Endothelial cell of hepatic sinusoid (primary cell): ENCODE results near the gene ADK.
"Not testable (repeated sequence)": the region's sequence is repeated elsewhere in the genome, so short reads cannot be mapped to it uniquely, and the experiment has no call there.

Experiments
- in situ Hi-C: cut with HindIII; loops from 2 replicates; pipeline ENCODE4 v1.10.0; 2017; ENCODE audit warnings: low sequenced_read_pairs

The ADK gene

DNA sequence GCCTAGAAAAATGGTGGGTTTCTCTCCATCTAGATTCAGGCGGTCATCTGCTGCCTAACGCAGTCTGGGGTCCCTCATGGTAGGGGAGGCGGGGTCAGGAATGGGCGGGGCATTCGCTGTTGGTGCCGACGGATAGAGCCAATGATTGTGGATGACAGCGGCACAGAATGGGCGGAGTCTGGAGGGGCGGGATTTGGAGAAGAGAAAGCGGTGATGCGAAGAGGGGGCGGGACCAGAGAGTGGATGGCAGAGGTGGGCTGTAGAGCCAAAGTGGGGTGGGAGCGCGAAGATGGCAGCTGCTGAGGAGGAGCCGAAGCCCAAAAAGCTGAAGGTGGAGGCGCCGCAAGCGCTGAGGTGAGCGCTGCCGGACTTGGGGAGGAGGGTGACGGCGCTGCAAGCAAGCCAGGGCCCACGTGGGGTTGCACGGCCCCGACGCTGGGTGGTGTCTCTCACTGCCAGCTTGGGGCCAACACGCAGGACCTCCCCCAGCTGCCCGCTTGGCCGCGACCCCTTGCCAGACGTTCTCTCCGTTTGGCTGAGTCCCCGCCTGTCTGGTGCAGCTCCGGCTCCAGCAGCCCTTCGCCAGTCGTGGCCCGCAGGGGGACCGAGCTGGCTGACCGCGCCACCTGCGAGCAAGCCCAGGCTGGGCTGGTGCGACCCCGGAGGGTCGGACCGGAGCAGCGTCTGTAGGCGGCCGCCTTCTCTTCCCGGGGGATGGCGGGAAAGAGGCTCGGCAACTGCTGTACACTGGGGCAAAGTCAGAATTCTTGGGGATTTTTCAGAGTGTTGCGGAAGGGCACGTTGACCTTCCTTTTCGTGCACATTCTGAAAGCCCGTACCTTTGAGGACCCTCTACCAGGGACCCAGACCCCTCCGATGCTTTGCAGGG lies at the start of gene ADK:
TSS of gene ADK (plus strand) at position 232 of the 889 bp plus-strand sequence. CDS start at position 290, 58 bp downstream.
- in situ Hi-C loops: no loop called here

DNA sequence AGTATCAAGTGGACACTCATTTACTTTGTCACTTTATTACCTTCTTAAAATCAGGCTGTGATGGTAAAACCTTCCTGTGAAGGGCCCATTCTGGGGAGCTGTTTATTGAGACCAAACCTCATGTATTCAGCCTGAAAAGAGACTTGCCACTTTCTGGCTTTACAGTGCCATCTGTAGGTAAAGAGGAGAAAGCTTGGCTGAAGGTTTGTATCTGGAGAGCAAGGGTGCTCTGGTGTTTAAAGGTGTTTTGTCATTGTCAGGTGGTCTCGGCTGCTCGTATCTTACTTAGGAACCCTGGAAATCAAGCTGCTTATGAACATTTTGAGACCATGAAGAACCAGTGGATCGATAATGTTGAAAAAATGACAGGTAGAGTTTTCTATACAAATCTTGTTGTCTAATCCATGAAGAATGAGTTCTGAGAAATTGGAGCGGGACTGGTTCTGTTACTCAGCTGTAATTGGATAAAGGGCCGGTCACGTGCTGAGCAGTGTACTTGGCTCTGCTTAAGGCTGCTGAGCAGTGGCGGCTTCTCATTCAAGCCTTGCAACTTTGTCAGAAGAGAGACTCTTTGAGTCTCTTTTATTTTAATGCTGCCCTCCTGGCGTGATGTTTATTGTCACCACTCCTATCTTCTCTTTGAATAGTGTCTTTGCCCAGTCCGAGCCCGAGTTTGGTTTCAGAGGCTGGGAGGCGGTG lies 47.3 kb upstream of the ADK start:
- in situ Hi-C loops: loop anchor here (25.0 kb wide), 1 partner anchor 216 kb away; no protein-coding TSS in a partner anchor

DNA sequence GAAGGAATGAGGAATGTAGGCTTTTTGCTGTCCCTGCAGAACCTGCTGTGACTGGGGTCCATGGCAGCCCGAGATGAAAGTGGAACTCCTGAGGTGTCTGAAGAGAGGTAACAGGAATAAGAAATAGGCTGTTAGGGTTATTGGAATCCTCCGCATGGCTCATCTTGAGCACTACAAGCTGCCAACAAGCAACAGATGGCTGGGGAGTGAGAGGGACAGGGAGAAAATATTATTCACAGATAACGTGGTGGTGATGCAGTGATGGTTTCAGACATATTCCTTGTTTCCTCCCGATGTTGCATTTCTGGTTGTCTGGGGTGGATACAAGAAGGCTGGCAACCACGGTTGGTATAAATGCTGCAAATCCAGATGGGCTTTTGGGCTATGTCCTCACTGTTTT lies 46.5 kb upstream of the ADK start:
- in situ Hi-C loops: loop anchor here (25.0 kb wide), 1 partner anchor 217 kb away; no protein-coding TSS in a partner anchor

DNA sequence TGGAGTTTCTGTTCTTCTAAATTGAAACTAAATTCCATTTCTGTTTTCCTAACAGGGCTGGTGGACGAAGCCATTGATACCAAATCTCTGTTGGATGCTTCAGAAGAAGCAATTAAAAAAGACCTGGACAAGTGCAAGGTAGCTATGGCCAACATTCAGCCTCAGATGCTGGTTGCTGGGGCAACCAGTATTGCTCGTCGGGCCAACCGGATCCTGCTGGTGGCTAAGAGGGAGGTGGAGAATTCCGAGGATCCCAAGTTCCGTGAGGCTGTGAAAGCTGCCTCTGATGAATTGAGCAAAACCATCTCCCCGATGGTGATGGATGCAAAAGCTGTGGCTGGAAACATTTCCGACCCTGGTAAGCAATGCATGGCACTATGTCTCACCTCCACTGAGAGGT lies 46.0 kb upstream of the ADK start:
- in situ Hi-C loops: loop anchor here (25.0 kb wide), 1 partner anchor 218 kb away; no protein-coding TSS in a partner anchor

DNA sequence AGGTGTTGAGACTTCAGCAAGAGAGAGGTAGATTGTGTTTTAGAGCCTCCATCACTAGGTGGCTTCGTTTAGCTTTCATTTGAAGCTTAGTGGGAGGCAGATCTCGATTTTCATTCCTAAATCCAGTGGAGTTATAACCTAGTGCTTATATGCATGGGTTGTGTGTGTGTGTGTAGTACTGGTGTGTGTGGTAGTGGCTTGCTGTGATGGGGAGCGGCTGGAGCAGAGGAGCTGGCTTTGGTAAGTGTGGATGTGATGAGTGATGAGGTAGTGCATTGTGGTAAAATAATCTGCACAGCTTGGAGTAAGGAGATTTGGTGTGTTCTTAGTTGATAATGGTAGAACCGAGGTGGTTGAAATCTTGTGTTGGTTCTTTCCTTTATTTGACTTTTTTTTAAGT lies 43.6 kb upstream of the ADK start:
- in situ Hi-C loops: loop anchor here (25.0 kb wide), 1 partner anchor 220 kb away; no protein-coding TSS in a partner anchor

DNA sequence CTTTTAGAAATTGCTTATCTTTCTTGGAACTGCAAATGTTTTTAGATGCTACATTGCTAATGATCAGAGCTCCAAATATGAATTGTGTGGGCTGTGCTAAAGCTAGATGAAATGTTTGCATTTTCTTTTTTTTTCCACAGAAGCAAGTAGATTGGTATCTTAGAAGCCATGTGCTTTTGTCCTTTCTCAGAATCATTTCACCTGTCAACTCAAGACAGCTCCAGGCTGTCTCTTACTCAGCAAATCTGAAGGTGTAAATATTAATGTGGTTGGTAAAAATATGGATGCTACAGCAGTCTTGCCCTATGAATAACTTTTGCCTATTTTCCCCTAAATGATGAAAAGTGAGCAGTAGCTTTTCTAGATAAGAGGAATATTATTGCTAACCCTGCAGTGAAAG lies 41.6 kb upstream of the ADK start:
- in situ Hi-C loops: loop anchor here (25.0 kb wide), 1 partner anchor 222 kb away; no protein-coding TSS in a partner anchor

DNA sequence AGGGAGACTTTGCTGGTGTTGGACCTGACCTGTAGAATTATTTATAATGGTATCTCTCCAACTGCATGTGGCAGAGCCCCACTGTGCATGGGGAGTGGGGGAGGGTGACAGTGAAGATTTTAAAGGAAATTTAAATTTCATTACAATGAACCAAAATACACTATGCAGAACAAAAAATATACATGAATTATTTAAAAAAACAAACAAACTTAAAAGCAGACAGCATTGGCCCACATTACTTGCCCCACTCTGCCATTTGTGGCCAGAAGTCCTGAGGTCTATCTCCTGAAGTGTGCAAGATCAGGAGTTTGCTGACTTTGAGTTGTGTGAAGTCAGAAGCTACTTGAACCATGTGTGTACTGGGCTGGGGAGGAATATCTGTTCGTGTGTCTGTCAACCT lies 40.9 kb upstream of the ADK start:
- in situ Hi-C loops: loop anchor here (25.0 kb wide), 1 partner anchor 223 kb away; no protein-coding TSS in a partner anchor

DNA sequence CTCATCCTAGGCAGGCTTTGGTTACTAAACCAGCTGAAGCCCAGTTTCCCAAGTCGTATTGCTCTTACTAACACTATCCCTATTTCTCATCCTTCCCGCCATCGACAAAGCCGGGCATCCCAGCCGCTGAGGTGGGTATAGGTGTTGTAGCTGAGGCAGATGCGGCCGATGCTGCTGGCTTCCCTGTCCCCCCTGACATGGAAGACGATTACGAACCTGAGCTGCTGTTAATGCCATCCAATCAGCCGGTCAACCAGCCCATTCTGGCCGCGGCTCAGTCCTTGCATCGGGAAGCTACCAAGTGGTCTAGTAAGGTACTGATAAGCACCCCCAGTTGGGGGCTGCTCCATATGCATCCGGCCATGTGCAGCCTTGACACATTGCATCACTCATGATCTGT lies 39.2 kb upstream of the ADK start:
- in situ Hi-C loops: loop anchor here (25.0 kb wide), 1 partner anchor 224 kb away; no protein-coding TSS in a partner anchor

DNA sequence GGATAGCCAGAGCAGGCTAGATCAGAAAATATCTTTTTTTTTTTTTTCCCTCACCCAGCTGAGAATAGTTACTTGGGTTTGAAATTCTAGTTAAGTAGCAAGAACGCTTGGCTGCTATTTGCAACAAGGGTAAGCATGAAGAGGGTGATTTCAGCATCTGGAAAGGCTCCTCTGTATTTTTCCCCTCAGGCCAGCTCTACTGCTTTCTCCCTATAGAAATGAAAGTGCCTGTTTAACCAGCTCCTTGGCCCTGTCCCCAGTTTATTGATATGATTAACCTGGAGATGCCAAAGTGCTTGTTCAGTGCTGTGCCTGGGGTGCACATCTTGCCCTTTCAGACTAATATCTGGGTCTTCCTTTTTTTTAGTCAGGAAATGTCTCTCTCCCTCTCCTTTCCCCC lies 37.5 kb upstream of the ADK start:
- in situ Hi-C loops: loop anchor here (25.0 kb wide), 1 partner anchor 226 kb away; no protein-coding TSS in a partner anchor

DNA sequence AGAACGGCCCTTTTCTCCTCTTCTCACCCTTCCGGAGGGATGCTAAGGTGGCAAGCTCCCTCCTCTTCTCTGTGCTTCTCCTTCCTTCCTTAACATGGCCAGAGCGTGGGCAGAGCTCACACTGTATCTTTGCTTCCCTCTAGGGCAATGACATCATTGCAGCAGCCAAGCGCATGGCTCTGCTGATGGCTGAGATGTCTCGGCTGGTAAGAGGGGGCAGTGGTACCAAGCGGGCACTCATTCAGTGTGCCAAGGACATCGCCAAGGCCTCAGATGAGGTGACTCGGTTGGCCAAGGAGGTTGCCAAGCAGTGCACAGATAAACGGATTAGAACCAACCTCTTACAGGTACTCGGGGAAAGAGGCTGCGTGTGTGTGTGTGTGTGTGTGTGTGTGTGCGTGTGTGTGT lies 37.0 kb upstream of the ADK start:
- in situ Hi-C loops: loop anchor here (25.0 kb wide), 1 partner anchor 227 kb away; no protein-coding TSS in a partner anchor

DNA sequence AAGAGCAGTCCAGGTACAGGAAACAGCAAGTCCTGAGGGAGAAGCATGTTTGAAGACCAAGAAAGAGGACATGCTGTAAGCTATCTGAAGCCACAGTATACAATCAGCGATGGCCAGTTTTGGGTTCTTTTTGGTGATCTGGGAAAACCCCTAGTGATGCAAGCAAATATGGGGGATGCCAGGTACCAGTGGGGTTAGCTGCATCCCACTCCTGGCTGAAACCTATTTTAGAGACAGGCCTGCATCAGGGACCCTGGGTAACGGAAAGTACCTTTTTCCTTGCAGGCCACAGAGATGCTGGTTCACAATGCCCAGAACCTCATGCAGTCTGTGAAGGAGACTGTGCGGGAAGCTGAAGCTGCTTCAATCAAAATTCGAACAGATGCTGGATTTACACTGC lies 33.3 kb upstream of the ADK start:
- in situ Hi-C loops: loop anchor here (25.0 kb wide), 1 partner anchor 230 kb away; no protein-coding TSS in a partner anchor

DNA sequence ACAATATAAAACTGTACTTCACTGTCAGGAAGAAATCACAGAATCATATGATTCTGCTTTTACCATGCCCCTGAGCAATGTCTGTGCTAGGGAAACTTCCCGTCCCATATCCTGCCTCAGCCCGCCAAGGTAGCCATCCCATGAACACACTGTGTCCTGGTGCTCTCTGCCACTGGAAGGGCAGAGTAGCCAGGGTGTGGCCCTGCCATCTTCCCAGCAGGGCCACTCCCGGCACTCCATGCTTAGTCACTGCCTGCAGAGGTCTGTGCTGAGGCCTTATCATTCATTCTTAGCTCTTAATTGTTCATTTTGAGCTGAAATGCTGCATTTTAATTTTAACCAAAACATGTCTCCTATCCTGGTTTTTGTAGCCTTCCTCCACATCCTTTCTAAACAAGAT lies 32.2 kb upstream of the ADK start:
- in situ Hi-C loops: loop anchor here (25.0 kb wide), 1 partner anchor 232 kb away; no protein-coding TSS in a partner anchor

DNA sequence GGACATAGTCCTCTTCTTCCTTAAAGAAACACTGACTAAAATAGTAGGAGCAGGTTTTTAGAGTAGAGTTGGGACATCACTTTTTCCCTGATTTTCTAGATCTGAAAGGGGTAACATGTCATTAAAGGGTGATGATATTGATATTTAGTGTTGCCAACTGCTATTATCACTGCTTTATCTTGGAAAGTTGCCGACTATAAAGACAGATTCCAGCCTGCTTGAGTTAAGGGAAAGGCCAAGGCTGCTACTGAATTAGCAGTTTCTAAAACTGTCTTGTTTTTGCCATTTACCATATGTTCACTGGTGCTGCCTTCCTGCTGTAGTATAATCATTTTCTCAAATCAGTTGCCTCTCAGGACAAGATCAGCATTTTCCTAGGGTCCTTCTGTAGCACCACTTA lies 30.1 kb upstream of the ADK start:
- in situ Hi-C loops: loop anchor here (25.0 kb wide), 1 partner anchor 234 kb away; no protein-coding TSS in a partner anchor

DNA sequence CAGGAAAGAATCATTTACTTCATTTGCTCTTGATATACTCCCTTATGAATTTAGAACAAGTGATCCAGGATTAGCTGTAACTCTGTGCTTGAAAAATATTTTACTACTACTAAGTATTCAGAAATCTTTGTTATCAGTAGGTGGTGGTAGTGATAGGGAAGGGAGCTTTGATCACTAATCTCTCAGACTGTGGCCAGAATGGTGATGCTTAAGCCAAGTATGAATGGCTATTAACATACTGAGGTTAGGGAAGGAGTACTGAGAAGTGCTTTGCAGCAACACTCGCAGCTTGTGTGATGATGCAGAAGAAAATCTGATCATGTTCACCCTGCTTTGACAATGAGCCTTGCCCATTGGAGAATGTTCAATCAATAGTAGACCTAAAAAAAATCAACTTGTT lies 29.7 kb upstream of the ADK start:
- in situ Hi-C loops: loop anchor here (25.0 kb wide), 1 partner anchor 234 kb away; no protein-coding TSS in a partner anchor

DNA sequence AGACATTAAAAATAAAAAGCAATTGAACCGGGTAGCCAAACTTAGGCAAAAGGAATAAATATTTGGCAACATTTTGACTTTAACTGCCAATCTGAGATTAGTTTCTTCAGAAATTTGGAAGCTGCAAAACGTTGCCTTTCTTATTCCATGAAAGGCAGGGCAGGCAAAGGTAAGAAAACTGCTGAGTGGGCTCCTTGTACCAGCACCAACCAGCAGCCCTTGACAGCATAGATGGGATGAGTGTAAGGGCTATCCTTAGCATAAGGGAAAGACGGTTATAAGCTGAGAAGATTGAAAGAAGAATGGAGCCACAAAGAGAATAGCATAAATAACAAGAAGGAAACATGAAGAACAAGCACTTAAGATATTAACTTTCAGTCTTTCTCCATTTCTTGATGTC lies 29.0 kb upstream of the ADK start:
- in situ Hi-C loops: loop anchor here (25.0 kb wide), 1 partner anchor 235 kb away; no protein-coding TSS in a partner anchor

DNA sequence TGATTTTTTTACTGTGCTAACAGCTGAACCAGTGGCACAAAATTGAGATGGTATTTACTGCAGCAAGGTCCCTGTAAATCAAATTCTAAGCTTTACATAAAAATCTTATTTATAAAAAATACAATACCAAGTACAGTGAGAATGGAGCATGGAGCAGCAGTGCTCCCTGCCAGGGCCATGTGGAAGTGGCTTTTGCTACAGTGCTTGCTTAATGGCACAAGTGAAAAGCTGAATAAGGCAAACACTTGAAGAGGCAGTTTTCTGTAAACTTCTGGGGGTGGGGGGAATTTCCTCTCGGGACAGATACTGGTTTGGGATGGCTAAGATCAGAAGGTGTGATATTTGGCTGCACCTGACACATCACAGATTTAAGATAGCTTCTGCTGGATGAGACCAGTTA lies 27.9 kb upstream of the ADK start:
- in situ Hi-C loops: loop anchor here (25.0 kb wide), 1 partner anchor 236 kb away; no protein-coding TSS in a partner anchor

DNA sequence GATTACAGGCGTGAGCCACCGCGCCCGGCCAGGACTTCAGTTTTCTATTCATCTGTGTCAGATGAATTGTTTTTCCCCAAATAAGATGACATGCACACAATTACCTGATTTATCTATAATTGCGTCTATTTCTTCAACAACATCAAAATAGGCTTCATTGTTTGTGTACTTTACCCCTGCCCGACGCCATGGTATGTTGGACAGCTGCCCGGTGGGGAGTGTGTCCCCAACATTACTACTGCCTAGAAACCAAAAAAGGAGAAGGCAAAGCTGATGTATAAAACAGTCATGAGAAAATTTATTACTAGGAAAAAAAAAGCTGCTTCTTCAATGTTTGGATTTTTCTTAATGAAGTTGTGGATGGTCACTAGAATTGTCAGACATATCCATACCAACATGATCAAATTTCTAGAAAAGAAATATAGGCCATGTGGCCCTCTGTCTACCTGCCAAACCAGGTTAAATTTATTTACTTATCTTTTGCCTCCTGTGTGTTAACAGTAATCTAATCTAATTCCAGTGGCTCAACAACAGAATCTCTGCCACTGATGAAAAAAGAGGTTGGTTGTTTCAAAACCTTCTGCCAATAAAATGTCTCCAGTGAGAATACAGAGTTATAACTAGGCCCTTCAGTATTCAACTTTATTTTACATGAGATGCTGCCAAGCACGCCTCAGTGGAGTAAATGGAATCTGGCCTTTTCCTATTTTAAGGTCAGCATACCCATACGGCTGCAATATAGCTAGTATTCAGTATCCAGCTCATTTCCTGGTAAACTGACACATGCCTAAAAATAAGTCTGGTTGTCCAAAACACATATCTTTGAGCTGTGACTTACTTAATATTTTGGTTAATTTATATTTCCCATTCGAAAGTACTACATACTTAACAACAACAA lies 16.8 kb upstream of the ADK start:
- in situ Hi-C loops: no loop called here

DNA sequence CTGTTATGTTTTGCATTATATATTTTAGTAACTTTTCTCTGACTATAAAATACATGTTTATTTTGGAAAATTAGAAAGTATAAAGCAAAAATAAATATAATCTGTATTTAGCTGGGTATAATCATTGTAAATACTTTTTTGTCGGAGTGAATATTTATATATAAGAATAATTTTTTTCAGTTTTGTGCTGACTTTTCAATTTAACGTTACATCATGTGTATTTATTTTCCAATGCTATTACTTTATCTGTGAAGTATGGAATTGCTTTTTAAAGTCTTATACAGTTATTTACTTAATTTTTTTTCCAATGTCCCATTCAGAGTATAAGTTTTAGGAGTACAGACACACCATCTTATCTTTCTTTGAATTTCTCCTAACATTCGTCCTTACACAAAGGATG lies 15.6 kb upstream of the ADK start:
- in situ Hi-C loops: no loop called here

DNA sequence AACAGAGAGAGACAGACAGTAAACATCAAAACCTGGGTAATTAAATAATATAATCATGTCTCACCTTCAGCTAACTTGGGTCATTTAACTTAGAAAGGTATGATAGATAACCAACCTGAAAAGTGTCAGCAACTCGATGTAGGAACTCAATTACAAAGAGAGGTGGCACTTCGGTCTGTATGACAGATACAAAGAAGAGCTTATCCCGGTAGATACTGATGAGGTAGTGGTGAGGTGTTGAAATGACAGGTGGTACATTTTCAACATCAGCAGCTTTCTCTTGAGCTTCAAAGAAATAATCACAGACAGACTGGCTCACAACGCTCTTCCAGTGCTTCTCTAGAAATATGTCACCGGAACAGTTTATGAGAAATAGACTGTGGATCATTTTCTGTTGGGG lies 13.0 kb upstream of the ADK start:
- in situ Hi-C loops: no loop called here

DNA sequence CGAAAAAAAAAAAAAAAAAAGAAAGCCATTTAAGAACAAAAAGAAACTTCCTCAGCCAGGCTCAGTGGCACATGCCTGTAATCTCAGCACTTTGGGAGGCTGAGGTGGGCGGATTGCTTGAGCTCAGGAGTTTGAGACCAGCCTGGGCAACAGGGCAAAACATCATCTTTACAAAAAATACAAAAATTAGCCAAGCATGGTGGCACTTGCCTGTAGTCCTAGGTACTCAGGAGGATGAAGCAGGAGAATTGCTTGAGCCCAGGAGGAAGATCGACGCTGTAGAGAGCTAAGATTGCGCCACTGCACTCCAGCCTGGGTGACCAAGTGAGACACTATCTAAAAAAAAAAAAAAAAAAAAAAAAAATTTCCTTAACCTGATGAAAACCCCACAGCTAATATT lies 12.4 kb upstream of the ADK start:
- in situ Hi-C loops: not testable (repeated sequence)
